Inflammatory macrophage treated with lipopolysaccharide for 4 hours (primary cell): ENCODE data around the gene MTCH1.

Experiments used
- DNase-seq: peaks from one replicate; pipeline ENCODE4 v3.0.0-alpha.2; 2020

The MTCH1 gene

DNA sequence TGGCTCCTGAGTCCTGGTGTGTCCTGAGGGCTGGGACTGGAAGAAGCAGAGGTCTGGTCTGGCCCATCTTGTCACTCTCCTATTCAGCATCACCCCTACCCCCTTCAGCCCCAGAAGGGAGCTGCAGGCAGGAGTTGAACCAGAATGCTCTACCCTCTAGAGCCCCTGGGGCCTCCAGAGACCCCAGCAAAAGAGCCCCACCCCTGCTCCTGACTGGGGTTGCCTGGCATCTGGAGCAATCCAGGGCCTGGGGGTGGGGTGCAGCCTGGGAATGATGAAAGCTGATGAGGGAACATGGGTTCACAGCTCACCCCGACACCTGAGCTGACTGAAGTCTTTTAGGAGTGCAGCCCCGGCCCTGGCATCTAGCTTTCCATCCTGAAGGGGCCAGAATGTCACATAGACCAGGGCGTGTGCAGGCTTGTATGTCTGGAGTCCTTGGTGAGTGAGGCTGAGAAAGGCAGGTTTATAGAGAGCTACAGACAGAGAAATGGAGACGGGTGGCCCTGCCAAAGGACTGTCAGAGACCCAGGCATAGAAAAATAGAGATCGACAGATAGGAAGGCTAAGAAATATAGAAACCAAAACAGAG lies 31.7 kb upstream of the MTCH1 start:
- DNase-seq = no peak

DNA sequence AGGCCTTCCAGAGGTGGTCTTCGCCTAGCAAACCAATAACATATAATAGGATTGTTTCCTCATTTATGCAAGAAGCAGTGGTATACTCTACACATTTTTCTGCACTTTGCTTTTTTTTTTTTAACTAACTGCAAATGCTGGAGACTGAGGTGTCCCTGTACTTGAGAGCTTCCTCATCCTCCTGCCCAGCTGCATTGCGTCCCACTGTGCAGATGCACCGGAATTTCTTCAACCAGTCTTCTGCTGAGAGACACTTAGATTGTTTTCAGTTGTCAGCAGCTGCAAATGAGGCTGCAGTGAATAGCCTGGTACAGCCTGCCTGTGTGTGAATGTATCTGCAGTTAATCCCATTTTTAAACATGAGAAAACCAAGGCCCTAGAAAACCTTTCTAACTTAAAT lies 31.0 kb upstream of the MTCH1 start:
- no peak for DNase-seq

DNA sequence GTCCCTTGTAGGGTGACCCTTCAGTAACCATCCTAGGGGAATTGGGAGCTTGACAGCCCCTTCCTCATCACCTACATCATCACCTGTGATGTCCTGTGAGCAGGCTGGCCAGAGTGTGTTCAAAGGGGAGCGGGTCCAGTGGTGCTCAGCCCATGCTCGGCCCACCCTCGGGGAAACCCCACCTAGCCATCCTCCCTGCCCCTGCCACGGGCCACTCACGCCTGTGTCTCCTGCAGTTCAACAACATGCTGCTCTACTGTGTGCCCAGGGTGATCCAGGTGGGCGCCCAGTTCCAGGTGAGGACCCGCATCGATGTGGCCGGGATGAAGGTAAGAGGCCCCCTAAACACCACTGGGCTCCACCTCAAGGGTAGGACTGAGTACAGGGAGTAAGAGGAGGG lies 29.5 kb upstream of the MTCH1 start:
- DNase-seq = no peak

DNA sequence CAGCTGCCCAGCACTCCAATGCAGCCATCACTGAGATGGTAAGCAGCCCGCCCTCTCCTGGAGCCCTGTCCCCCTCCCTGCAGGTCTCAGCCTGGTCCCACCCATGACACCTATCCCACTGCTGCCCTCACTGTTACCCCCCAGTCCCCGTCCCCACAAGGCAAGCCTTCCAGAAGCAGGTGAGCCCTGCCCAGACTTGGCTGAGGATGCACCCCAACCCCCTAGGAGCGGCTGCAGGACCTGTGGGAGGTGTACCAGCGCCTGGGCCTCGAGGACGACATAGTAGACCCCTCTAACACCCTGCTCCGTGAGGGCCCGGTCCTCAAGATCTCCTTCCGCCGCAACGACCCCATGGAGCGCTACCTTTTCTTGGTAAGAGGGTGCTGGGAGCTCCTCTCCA lies 28.7 kb upstream of the MTCH1 start:
- DNase-seq = no peak

DNA sequence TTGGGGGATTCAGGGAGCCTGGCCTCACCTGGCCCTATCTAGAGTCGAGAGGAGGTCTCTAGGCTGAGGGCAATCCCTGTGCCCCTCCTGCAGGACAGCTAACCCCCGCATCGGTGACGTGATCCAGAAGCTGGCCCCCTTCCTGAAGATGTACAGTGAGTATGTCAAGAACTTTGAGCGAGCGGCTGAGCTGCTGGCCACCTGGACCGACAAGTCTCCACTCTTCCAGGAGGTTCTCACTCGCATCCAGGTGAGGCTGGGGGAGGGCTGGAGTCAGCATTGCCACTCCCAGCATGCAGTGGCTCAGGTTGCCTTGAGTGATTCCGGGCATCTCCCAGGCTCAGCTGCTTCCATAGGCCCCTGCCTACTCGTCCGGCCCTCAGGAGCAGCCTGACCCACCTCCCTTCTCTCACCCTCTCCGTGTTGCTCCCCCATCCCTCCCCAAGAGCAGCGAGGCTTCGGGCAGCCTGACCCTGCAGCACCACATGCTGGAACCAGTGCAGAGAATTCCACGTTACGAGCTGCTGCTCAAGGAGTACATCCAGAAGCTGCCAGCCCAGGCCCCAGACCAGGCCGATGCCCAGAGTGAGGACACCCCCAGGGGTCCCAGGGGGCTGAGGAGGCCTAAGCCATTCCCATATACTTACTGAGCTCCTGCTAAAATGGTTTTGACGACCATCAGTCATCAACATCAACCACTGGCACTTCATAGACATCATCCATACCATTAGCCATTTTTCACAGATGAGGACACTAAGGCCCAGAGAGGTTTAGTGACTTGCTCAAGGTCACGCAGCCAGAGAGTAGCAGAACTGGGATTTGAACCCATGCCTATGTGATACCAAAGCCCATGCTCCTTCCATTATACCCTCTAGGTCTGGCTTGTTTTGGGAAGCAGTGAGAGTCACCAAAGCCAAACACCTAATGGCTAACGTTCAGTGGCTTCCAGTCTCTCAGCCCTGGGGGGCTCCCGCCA lies 27.8 kb upstream of the MTCH1 start:
- no peak for DNase-seq

DNA sequence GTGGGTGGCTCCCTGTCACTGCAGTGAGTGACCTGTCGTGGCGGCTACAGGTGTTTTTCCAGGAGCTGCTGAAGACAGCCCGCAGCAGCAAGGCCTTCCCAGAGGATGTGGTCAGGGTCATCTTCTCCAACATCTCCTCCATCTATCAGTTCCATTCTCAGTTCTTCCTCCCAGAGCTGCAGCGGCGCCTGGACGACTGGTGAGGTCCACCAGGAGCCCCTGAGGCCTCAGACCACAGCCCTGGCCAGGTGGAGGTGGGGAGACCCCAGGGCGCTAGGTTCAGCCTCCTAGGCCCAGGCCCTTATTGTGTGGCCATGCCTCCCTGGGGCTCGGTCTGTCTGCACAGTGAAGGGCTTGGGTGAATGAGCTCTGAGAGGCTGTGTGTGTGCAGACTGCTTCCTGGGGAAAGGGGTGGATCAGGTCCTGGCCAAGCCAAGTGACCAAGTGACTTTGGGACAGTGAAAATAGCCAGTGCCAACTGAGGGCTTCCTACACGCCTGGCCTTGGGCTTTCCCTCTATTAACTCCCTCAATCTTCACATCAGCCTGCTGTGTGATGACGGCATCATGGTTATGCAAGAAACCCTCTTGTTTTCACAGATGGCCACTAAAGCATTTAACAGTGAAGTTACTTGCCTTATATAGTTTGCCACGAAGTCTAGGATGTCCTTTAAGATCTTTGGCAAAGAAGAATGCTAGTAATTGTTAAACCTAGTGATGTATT lies 25.8 kb upstream of the MTCH1 start:
- DNase-seq = peak; percentile 82

DNA sequence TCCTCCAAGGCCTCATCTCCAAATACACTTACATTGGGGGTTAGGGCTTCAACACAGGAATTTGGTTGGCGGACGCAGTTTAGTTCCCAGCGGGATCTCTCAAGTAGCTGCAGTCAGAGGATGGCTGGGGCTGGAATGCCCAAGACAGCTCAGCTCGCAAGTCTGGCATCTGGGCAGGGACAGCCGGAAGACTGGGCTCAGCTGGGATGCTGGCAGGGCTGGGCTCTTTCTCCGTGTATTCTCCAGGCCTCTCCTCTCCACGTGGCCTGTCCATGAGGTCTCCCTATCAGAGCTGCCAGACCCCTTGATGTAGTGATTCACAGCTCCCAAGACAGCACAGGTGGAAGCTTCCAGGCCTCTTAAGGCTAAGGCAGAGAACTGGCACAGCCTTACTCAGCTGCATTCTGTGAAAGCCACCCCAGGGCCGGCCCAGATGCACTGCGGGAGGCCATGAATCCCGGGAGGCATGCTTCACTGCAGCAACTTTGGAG lies 24.5 kb upstream of the MTCH1 start:
- no peak for DNase-seq

DNA sequence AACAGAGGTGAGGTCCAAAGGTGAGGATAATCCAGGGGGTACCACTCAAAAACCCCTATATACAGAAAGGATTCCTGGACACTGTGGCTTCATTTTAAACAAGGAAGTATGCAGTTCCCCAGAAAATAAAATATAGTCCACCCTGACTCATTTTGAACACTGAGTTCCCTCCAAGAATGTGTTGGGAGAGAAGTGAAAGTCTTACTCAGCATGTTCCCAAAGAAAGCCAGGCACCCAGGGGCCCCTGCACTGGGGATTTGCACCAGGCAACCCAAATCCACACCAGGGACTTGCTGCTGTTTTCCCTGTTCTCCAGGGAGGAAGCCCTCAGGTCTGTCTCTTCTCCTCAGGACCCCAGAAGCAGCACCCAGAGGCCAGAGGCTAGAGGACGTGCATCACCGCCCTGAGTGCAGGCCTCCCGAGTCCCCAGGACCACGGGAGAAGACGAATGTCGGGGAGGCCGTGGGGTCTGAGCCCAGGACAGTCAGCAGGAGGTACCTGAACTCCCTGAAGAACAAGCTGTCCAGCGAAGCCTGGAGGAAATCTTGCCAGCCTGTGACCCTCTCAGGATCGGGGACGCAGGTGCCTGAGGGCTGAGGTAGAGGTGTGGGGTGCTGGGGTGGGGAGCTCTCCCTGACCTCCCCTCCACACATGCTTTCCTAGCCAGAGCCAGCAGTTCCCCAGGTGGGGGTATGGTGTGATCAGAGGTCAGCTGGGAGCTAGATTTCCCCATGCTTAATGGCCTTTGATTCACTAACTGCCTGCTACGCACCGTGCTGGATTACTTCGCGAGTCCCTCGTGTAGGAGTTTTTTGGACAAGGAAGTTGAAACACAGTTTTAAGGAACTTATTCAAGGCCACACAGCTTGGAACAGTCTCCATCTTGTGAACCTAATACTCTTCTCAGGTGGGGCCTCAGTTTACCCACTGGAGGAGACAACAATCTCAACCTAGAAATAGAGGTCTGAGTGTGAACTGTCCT lies 22.8 kb upstream of the MTCH1 start:
- DNase-seq = peak; percentile 83

DNA sequence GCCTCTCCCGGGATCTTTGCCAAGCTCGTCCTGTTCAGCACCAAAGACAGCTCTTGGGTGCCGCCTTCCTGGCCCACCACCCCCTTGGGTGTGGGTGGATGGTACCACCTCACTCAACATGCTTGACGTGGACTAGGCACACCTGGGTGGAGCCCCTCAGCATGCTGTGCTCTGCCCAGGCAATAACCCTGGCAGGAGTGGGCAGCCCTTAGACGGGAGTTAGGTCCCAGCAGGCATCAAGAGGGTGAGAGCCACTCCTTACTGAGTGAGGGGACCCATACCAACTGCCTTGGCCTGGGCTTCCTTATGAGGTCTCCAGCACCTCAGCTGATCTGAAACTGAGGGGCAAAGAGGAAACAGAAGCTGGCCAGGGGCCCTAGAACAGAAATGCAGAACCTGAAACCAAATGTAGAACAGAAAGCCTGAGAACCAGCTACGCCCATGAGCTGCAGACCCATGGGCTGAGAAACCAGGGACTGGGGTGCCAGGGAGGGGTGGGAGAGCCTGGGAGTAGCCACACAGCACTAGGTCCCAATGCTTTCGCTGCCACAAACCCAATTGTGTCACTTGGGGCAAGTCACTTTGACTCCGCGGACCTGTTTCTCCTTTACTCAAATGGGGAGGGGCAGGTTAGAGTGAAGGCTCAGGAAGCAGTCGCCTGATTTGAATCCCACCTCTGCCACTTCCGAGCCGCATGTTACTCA lies 21.5 kb upstream of the MTCH1 start:
- DNase-seq = peak; percentile 95

DNA sequence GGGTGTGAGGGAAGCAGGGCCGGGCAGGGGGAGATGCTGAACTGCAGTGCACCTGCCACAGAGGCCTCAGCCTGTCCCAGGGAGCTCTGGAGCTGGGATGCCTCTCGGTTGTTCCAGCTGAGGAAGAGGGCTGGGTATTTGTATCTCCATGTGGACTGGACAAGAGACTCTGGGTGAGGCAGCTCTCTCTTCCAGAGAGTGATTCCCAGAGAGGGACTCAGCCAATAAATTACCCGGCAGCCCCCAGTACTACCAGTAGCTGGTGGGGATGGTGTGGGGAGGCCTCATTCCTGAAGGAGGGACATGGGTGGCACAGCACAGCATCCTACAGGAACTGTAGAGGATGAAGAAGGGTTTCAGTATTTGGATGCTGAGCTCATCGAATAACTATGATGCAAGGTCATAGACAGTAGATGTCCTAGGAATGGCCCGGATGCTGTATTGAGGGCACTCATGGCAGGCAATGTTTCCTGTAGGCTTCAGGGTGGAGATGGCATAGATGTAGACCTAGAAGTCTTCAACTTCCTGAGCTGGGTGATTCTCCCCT lies 20.9 kb upstream of the MTCH1 start:
- DNase-seq = peak; percentile 81

DNA sequence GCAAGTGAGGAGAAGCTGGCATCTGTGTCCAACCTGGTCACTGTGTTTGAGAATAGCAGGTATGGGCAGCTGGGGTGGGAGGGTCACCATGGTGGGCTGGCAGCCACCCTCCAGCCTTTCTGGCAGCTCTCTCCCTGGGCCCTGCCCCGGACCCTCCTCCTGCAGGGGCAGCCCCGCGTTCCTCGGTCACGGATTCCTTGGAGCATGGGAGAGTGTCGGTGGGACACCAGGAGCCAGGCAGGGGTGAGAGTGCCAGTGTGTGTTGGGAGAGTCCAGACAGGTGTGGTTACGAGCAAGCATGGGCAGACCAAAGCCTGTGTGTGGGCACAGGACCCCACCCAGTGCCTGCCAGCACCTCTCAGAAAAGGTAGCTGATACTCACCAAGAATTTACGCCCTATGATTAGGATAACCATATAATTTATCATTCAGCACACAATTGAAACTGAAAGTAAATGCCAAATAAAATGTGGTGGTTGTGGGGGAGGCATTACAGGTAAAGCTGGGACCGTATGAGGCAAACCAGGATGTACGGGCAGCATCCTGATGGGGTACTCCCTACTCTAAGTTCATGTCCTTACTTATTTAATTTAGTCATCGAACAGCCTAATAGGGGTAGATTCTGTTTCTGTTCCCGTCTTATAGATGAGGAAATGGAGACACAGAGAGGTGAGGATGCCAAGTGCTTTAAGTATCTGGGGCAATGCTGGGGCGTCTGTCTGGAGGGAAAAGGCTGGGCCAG lies 20.0 kb upstream of the MTCH1 start:
- peak; percentile 67 for DNase-seq

DNA sequence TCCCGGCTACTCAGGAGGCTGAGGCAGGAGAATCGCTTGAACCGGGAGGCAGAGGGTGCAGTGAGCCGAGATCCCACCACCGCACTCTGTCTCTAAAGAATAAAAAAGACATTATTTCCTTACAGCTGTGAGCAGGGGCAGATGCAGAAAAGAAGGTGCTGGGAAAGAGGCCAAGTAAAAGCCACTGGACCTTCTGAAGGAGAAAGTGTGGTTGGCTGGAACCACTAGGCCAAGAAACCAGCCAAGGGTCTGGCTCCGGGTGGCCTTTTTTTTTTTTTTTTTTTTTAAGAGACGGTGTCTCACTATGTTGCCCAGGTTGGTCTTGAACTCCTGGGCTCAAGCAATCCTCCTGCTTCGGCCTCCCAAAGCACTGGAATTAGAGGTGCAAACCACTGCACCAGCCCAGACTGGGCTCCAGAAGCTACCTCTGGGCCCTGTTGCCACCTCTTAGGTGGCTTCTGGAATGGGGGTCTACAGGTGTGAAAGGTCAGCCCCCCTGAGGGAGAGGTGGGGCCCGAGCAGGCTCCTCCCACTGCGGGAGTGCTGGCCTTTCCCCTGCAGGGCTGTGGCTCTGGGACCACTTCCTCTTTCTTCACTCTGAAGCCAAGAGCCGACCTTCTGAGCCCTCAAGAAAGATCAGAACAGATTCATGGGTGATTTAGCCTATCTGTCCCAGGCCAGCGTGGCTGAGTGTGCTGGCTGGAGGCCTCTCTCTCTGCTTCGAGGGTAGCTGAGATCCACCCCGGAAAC lies 19.2 kb upstream of the MTCH1 start, which contains the start of gene FGD2:
FGD2 (plus strand) TSS at position 595 of the 750 bp plus-strand sequence. CDS start 163 bp downstream, outside the sequence.
- peak; percentile 84 for DNase-seq

DNA sequence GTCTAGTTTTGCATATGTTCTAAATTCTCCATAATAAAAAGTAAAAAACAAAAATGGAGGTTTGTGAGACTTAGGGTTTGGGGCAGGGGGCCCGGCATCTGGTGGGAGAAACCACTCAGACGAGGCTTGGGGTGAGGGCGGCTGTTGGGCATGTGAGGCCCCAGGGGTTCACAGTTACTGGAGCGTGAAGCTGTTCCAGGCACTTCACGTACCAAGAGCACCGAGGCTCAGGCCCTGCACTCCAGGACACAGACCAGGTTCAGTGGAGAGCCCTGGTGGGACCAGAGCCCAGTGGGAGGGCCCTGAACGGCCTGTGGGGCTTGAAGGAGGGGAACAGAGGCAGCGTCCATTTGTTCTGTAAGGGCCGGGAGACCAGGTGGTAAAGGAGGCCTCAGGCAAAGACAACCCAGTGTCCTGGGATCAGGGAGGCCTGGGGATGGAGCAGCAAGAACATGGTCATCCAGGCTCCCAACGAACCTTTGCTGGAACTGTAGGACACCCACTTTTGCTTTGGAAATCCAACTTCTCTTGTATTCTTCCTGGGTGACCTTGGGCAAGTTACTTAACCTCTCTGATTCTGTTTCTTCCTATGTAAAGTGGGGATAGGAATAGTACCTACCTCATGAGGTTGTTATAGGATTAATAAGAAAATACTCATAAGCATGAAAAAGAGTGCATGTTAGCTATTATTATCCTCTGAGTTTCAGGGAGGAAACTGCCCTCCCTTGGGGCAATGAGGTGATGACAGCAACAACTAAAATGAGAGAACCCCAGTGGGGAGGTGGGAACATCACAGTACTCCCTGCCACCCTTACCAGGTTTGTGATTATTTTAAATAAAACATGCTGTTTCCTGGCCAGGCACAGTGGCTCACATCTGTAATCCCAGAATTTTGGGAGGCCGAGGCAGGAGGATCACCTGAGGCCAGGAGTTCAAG lies 18.3 kb upstream of the MTCH1 start:
- DNase-seq = no peak

DNA sequence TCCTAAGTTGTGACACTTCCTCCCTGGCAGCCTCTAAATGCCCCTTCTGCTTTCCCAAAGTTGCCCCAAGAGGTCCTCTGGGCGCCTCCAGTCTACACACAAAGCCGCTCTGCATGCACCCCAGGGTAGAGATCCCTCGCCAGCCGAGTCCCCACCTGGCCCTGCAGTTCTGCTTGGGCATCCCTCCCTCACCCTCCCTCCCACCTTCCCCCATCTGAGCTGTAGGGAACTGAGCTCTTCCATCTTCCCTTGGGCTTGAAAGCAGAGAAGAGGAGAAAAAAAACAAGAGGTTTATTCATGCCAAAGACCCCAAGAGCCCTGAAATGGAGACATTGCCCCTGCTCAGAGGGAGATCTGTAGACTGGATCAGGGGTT lies 13.7 kb upstream of the MTCH1 start:
- DNase-seq = no peak

DNA sequence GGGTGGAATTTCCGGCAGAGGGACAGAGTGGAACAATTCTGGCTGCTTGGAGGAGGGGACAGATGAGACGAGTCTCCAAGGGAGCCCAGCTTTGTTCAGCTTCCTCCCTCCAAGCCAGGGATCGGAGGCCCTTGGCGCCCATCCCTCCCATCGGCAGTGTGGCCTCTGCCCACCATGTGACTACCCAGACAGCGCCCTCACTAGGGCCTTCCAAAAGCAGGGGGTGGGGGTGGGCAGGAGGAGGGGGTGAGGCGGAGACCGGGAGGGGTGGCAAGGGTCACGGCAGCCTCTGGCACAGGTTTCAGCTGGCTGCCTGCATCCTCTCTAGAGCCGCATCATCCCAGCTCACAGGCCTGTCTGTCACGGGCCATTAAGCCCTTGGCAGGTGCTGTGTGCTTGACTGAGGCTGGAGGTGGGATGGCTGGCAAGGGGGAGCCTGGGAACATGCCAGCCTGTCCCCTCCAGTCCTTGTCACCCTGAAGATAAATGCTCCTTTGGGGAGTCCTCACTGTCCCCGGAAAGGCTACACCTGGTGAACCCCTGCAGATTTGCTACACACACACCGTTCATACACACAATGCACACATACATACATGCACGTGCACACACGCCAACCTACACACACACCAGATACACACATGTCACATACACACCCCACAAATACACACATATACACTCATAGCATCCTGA lies 13.2 kb upstream of the MTCH1 start:
- DNase-seq = no peak

DNA sequence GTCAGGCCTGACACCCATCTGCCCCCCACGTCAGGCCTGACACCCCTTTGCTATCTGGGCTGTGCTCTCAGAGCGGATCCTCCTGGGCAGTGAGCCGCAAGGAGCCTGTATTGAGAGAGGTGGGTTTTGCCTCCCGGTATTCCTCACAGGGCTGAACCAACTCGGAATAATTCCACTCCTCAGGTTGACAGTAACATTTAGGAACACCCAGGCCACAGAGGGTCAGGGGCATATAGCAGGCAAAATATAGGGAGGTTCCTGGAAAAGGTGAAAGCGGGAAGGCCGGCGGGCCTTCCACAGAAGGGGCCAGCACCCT lies 12.7 kb upstream of the MTCH1 start:
- no peak for DNase-seq

DNA sequence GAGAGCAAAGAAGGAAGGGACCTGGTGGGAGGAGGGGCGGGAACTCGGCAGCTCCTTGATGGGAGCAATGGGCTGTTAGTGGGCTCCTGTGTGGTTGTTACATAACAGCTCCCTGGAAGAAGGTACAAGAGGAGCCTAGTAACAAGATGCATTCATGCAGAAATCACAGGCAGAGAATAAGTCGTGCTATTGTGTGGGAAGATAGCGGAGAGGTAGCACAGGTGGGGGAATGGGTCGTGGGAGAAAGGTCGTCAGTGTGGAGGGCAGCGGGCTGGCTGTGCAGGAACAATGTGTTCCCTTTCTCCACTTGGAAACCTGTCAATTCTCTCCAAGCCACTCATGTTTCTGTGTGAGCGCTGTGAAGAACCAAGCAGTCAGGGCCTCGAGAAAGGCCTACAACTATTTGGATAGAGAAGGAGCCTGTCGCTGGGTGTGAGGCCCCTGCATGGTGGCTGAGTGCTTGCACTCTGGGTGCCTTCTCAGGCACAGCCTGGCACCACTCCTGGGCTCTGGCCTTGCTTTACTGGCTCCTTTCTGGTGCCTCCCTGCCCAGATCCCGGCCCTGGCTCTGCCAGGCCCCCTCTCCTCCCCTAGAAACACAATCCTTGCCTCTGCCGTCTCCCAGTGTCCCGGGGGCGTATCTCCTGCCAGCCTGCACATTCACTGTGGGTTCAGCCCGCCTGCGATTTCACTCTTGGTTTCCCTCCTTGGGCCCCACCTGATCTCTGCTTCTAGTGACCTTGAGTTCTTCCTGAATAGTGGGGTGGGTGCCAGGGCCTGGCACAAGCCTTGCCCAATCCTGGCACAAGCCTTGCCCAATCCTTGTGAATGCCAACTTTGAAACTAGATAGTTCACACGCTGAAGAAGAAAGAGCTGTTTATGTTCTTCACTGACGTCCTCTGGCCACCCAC lies 12.1 kb upstream of the MTCH1 start:
- DNase-seq = no peak
